HG03066 (cell line): ENCODE data around the gene TNFRSF6B.
"Not testable (repeated sequence)": the region's sequence is repeated elsewhere in the genome, so short reads cannot be mapped to it uniquely, and the experiment has no call there.

Experiments
- ATAC-seq: cut with Tn5 transposase; IDR thresholded peaks from one replicate; pipeline ENCODE4 v1.9.1; 2021; ENCODE audit warnings: low read depth; ENCODE audit not compliant: unreplicated experiment

TNFRSF6B gene, protein sequence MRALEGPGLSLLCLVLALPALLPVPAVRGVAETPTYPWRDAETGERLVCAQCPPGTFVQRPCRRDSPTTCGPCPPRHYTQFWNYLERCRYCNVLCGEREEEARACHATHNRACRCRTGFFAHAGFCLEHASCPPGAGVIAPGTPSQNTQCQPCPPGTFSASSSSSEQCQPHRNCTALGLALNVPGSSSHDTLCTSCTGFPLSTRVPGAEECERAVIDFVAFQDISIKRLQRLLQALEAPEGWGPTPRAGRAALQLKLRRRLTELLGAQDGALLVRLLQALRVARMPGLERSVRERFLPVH

DNA sequence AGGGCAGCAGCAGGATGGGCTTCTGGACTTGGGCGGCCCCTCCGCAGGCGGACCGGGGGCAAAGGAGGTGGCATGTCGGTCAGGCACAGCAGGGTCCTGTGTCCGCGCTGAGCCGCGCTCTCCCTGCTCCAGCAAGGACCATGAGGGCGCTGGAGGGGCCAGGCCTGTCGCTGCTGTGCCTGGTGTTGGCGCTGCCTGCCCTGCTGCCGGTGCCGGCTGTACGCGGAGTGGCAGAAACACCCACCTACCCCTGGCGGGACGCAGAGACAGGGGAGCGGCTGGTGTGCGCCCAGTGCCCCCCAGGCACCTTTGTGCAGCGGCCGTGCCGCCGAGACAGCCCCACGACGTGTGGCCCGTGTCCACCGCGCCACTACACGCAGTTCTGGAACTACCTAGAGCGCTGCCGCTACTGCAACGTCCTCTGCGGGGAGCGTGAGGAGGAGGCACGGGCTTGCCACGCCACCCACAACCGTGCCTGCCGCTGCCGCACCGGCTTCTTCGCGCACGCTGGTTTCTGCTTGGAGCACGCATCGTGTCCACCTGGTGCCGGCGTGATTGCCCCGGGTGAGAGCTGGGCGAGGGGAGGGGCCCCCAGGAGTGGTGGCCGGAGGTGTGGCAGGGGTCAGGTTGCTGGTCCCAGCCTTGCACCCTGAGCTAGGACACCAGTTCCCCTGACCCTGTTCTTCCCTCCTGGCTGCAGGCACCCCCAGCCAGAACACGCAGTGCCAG, at the start of gene TNFRSF6B:
TNFRSF6B (plus strand) TSS at position 25 of the 729 bp plus-strand sequence; CDS start at position 141, 116 bp downstream.
- ATAC-seq: no peak

DNA sequence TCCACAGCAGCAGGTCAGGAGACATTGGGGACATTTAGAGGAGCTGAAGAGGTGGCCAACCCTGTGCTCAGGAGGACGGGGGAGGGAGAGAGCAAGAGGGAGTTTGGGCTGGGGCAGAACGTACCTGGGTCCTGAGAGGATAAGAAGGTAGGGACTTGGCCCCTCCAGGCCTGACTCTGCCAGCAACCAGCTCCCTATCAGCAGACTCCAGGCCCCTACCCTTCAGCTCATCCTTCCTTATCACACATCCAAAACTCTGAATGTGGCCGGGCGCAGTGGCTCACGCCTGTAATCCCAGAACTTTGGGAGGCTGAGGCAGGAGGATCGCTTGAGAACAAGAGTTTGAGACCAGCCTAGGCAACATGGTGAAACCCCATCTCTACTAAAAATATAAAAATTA, 48.3 kb upstream of the TNFRSF6B start:
- no peak for ATAC-seq

DNA sequence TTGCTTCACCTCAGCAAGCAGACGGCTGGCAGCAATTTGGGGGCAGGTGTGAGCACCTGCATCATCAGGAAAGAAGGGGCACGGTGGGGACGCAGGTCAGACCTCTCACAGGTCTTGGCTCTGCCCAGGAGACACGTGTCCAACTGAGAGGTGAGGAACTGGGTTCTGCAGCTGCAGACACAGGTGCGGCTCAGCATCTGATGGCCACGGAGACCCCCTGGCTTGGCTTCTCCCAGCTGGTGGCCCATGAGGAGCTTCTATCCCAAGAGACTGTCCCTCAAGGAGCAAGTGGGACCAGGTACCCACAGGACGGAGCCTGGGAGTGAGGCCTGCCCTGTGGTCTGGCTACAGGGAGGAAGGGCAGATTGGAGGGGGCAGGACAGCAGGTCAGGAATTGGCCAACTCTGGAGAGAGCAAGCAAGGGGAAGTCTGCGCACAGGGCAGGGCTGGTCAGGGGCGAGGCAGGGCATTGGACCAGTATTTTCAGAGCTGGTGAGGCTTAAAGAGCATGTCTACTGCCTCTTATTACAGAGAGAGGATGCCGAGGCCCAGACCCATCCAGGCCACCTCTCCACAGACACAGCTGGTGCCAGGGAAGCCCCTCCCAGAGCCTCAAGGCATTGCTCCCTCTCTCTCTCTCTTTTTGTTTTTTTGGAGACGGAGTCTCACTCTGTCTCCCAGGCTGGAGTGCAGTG, 47.4 kb upstream of the TNFRSF6B start:
- ATAC-seq: no peak

DNA sequence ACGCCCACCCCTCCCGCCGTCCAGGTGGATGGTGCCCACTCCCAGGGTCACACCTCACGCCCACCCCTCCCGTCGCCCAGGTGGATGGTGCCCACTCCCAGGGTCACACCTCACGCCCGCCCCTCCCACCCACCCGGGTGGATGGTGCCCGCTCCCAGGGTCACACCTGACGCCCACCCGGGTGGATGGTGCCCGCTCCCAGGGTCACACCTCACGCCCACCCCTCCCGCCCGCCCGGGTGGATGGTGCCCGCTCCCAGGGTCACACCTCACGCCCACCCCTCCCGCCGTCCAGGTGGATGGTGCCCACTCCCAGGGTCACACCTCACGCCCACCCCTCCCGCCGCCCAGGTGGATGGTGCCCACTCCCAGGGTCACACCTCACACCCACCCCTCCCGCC, 46.0 kb upstream of the TNFRSF6B start:
- ATAC-seq: not testable (repeated sequence)

DNA sequence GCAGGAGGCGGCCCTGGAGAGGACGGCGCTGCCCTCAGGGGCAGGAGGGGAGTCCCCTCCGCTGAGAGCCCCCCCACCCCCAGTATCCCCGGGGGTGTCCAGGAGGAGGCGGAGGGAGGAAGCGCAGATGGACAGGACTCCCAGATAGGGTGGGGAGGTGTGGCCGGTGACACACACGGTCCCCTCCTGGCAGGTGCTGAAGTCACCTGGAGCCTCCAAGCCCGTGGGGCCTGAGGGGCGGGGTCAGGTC, 44.6 kb upstream of the TNFRSF6B start:
- no peak for ATAC-seq

DNA sequence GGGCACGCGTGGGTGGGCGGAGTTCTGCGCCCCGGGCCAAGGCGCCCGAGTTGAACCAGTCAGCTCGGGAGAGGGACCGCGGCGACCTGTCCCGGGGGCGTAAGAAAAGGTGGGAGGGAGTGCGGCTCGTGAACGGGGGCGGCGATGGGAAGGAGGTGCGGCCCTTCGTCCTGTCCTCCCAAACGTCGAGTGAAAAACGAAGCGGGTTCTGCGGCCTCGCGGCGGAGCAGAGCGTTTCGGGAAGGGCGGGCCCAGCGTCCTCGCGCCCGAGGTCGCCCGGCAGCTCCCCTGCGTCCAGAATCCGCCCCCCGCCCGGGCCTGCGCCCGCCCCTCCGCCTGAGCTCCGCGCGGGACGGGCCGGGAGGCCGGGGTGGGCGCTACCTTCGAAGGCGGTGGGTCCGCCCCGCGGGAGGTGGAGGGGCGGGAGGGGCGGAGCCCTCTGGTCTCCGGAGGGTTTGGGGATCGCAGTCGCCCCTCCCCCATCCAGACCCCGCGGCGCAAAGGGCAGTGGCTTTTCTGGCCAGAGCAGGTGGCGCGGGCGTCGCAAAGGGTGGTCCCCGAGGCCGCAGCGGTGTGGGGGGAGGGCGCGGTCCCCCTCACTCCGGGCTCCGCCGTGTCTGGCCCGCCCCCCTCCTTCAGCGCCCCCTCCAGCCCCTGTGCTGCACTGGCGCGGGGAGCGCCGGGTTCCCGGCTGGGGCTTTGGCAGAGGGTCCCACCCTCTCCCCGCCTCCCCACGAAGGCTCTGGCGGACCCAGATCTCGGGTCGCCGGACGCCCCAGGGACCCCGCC, 44.1 kb upstream of the TNFRSF6B start:
- ATAC-seq: no peak

DNA sequence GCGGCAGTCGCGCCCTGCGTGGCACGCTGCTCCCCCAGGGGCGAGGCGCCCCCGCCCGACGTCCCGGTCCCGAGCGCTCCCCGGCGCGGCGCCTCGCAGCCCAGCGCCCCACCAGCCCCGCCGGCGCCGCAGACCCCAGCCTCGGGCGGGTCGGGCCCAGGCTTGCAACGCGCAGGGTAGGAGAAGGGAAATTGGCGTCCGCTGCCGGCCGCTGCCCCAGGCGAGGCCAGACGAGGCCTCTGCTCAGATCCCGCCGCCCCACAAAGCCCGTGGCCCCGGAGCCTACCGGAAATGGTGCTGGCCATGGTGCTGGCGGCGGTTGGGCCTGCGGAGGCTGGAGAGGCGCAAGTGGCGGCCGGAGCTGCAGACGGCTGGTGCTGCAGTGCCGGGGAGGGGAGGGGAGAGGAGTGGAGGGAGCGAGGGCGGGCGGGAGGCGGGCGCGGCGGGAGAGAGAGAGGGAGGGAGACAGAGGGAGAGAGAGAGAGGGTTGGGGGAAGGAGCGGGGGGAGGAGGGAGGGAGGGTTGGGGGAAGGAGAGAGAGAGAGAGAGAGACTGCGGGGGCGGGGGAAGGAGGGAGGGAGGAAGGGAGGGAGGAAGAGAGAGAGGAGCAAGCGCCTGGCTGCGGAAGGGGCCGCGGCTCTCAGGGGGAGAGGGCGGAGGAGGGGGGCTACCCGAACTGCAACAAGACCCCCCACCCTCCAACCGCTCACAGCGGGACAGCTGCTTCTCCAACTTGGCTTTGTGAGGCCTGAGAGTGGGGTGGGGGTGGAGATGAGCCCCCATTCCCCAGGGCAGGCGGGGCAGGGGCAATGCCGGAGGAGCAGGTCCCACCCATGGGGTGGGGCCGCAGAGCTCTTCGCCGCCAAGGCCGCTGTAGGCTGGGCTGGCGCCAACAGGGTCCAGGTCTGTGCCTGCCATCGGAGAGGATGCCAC, 43.1 kb upstream of the TNFRSF6B start, which contains the start of gene STMN3:
STMN3 (minus strand) TSS at position 384 of the 933 bp plus-strand sequence; CDS start at position 305, 79 bp downstream.
- ATAC-seq: no peak

DNA sequence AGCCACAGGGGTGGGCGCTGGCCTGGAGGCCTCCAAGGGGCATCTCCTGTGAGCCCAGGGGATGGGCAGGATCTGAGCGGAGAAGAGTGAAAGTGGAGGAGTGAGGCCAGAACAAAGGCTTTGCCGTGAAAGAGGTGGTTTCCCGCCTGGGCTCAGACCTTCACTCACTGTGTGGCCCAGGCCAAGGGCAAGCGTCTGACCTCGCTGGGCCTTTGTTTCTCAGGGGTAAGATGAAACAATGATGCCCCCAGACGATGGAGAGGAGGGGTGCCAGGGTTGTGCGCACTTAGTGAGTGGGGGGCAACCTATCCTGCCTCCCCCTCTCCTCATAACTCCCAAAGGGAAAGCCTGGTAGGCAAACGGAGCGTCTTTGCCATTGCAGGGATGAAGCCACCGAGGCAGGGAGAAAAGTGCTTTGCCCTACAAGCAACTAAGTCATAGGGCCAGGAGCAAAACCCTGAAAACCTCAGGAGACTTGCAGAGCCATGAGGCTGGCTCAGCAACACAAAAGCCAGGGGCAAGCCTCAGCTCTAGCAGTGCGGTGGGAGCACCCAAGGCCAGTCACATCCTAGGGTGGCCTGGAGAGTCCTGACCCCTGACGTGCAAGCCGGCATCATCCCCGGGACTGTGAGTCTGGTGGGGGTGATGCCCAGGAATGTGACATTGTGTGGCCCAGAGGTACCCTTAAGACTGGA, 42.3 kb upstream of the TNFRSF6B start:
- ATAC-seq: no peak

DNA sequence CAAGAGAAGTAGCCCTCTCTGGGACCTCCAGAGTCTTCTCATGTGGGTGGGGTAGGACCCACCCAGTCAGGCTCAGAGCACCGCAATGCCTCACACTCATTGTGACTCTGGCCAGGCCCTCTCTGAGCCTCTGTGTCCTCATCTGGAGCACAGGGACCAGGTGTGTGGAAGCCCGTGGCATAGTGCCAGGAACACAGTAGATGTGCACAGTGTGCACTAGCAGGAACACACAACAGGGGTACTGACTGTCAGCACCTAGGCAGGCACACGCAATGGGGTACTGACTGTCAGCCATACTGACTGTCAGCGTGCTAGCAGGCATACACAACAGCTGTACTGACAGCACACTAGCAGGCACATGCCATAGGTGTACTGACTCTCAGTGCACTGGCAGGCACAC, 41.2 kb upstream of the TNFRSF6B start:
- ATAC-seq: no peak

DNA sequence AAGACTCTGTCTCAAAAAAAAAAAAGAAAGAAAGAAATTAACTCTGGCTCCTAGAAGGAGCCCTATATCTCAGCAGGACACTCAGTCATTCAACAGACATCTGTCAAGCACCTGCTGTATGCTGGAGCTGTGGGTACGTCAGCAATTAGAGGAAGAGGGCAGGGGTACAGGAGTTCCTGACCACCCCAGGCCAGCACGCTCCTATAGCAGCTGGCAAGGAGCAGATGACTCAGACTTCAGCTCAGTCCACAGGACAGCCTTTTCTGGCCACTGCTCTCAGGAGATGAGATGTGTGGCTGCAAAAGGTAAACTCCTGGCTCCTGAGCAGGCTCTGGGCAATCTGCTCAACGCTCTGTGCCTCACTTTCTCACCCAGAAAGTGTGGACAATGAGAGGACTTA, 40.0 kb upstream of the TNFRSF6B start:
- ATAC-seq: no peak

DNA sequence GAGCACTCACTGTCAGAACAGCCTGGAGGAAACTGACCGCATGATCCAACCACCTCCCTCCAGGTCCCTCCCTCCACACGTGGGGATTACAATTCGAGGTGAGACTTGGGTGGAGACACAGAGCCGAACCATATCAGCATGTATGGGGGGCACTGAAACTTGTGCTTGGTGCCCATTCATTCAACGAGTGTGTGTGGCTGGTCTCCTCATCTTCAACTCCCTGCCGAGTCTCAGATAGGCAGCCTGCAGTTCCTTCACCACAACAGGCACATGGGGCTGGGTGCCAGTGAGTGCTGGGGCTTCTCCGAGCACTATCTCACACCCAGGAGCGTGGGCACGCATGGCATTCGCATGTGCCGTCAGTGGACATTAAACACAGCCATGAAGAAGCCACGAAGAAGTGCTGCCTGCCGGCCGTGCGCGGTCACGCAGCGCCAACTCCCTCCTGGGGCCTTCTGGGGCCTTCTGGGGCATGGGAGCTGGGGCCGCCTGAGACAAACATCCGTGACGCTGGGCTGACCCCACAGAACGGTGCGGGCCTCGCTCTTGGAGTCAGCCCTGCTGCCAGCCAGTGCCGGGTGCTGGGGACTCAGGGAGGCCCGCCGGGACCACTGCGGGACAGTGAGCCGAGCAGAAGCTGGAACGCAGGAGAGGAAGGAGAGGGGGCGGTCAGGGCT, 39.1 kb upstream of the TNFRSF6B start:
- ATAC-seq: no peak

DNA sequence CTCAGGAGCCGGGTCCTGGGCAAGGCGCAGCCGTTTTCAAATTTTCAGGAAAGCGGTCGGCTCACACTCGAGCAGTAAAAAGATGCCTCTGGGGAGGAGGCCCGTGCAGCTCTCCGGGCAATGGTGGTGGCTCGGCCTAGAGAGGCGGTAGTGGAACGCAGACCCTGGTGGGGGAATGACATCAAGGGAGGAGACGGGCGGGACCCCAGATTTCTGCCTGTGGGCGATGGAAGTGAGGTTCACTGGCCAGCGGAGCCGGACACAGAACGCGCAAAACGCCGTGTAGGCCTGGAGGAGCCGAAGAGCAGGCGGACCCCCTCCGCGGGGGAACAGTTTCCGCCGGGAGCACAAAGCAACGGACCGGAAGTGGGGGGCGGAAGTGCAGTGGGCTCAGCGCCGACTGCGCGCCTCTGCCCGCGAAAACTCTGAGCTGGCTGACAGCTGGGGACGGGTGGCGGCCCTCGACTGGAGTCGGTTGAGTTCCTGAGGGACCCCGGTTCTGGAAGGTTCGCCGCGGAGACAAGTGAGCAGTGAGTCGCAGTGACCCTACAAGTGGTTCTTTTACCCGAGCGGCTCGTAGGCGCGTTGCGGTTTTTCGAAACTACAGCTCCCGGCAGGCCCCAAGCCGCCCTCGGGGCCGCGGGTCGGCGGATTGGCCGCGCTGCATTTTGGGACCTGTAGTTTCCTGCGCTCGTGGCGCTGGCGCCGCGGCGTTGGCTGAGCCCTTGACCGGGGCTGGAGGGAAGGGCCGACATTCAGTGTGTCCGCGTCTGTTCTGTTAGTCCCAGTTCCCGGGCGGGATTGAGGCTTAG, 38.3 kb upstream of the TNFRSF6B start, which contains the start of gene RTEL1:
RTEL1 (plus strand) TSS at position 376 of the 812 bp plus-strand sequence. CDS start 1,091 bp downstream, outside the sequence.
- ATAC-seq: peak; percentile 79

DNA sequence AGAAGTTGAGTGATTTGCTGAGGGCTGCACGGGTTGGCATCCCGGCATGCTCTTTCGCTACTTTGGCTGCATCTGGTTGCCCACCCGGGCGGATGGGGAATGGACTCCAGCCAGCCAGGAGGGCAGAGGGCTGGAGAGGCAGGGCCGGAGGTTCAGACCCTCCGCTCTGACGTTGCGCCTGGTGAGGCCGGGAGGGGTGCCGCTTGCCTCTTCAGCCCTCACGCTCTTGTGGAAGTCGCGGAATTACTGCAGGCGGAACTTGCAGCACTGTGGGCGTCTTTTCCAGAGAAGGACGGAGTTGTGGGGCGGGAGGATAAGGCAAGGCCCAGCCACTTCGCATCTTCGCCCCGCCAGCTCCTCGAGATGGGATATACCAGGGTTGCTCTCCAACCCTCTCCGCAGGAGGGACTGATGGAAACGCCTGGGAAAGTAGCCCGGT, 37.7 kb upstream of the TNFRSF6B start:
- ATAC-seq: no peak

DNA sequence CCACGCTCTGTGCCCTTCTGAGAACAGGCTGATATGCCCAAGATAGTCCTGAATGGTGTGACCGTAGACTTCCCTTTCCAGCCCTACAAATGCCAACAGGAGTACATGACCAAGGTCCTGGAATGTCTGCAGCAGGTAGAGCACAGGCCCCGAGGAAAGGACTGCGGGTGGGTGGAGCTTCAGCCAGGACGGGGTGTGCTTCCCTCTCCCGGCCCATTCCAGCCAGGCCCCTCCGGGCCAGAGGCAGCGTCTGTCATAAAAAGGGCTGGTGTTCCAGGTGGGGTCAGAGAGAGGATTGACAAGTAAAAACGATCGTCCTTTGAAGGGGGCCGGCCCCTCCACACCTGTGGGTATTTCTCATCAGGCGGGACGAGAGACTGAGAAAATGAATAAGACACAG, 37.1 kb upstream of the TNFRSF6B start:
- no peak for ATAC-seq

DNA sequence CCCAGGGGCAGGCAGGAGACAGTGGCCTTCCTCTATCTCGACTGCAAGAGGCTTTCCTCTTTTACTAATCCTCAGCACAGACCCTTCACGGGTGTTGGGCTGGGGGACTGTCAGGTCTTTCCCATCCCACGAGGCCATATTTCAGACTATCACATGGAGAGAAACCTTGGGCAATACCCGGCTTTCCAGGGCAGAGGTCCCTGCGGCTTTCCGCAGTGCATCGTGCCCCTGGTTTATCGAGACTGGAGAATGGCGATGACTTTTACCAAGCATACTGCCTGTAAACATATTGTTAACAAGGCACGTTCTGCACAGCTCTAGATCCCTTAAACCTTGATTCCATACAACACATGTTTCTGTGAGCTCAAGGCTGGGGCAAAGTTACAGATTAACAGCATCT, 36.3 kb upstream of the TNFRSF6B start:
- ATAC-seq: not testable (repeated sequence)

DNA sequence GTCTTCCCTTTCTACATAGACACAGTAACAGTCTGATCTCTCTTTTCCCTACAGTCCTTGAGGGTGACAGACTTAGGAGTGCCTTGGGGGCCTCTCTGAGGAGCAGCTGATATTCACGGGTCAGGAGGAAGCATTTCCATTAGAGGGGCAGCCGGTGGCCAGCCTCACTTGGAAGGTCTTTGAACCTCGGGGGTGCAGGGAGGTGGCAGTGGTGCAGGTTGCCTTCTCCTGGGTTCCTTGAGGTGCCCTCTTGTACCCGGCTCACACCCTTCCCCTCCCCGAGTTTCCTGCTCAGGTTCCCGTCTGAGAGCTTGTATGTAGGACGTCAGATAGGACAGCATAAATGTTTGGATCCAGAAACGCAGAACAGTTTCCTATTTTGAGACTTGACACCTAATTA, 35.8 kb upstream of the TNFRSF6B start:
- no peak for ATAC-seq

DNA sequence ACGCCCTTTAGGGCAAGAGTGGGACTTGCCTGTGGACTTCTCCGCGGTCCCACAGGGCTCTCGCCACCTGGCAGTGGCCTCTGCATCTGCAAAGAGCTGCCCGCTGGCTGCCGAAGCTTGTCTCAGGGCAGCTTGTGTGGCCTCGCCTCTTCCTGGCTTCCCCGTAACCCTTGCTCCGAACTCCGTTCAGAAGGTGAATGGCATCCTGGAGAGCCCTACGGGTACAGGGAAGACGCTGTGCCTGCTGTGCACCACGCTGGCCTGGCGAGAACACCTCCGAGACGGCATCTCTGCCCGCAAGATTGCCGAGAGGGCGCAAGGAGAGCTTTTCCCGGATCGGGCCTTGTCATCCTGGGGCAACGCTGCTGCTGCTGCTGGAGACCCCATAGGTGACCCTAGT, 35.3 kb upstream of the TNFRSF6B start:
- no peak for ATAC-seq
